ENCODE results near the gene VAT1L.

Gene VAT1L

GRCh38 chr16:77858060-77858459, 69.7 kb downstream of the VAT1L start:
- DNase-seq (no peak), ATAC-seq (ENCODE audit: insufficient read depth, low read depth) (no peak)
- Histone ChIP-seq H3K9ac (ENCODE audit: low read depth, low read length) (no peak overlapping the region), H3K27ac (ENCODE audit: low read length) (no peak overlapping the region), H2AFZ (ENCODE audit: low read depth, low read length) (no peak overlapping the region), H3K79me2 (ENCODE audit: insufficient read depth, low read length) (no peaks in the 10 kb centered on the region), H3K27me3 (ENCODE audit: insufficient read depth, low read length, poor library complexity) (peaks cover 6% of the 10 kb centered on the region), H3K4me3 (ENCODE audit: low read depth in 1 of 2, low read length in 2 of 2) (no peak overlapping the region), H3K4me1 (ENCODE audit: insufficient read depth, low read length) (no peaks in the 10 kb centered on the region), H3K9me3 (ENCODE audit: insufficient read depth, low read length, severe bottlenecking) (no peaks in the 10 kb centered on the region), H3K4me2 (ENCODE audit: insufficient read depth, low read length) (no peak overlapping the region), H3K36me3 (ENCODE audit: insufficient read depth, low read length) (no peaks in the 10 kb centered on the region), H4K20me1 (ENCODE audit: insufficient read depth, low read length) (0 out of 2 replicates have a peak, but pooled peaks cover 2% of the 10 kb centered on the region)
- TF ChIP-seq CTCF (IDR thresholded peaks at IDR 0.05; ENCODE audit: borderline replicate concordance, extremely low read depth, low read length, poor library complexity, severe bottlenecking), result no peak
- no peak for TF ChIP-seq EZH2 (IDR thresholded peaks at IDR 0.05; ENCODE audit: borderline replicate concordance, low read depth, low read length, severe bottlenecking)

GRCh38 chr16:77859493-77860232, 71.3 kb downstream of the VAT1L start:
- Histone ChIP-seq H3K4me2 (ENCODE audit: insufficient read depth, low read length) (no peak overlapping the region), H3K4me1 (ENCODE audit: insufficient read depth, low read length) (no peaks in the 10 kb centered on the region), H3K79me2 (ENCODE audit: insufficient read depth, low read length) (no peaks in the 10 kb centered on the region), H3K9me3 (ENCODE audit: insufficient read depth, low read length, severe bottlenecking) (no peaks in the 10 kb centered on the region), H2AFZ (ENCODE audit: low read depth, low read length) (no peak overlapping the region), H3K4me3 (ENCODE audit: low read depth in 1 of 2, low read length in 2 of 2) (no peak overlapping the region), H3K9ac (ENCODE audit: low read depth, low read length) (no peak overlapping the region), H3K27me3 (ENCODE audit: insufficient read depth, low read length, poor library complexity) (peaks cover 6% of the 10 kb centered on the region), H4K20me1 (ENCODE audit: insufficient read depth, low read length) (0 out of 2 replicates have a peak, but pooled peaks cover 2% of the 10 kb centered on the region), H3K27ac (ENCODE audit: low read length) (no peak overlapping the region), H3K36me3 (ENCODE audit: insufficient read depth, low read length) (no peaks in the 10 kb centered on the region)
- no peak for TF ChIP-seq CTCF (IDR thresholded peaks at IDR 0.05; ENCODE audit: borderline replicate concordance, extremely low read depth, low read length, poor library complexity, severe bottlenecking)
- TF ChIP-seq EZH2 (IDR thresholded peaks at IDR 0.05; ENCODE audit: borderline replicate concordance, low read depth, low read length, severe bottlenecking), result no peak
- ATAC-seq (ENCODE audit: insufficient read depth, low read depth) (no peak), DNase-seq (no peak)

GRCh38 chr16:77860953-77861352, 72.6 kb downstream of the VAT1L start:
- Histone ChIP-seq H3K27me3 (ENCODE audit: insufficient read depth, low read length, poor library complexity) (peaks cover 6% of the 10 kb centered on the region), H3K4me3 (ENCODE audit: low read depth in 1 of 2, low read length in 2 of 2) (no peak overlapping the region)
- DNase-seq, result no peak

More at GRCh38 chr16:77860953-77861352, 72.6 kb downstream of the VAT1L start:
- no peak overlapping the region for H3K27ac ChIP-seq (ENCODE audit: low read length)
- no peaks in the 10 kb centered on the region for H3K9me3 ChIP-seq (ENCODE audit: insufficient read depth, low read length, severe bottlenecking)
- TF ChIP-seq CTCF (IDR thresholded peaks at IDR 0.05; ENCODE audit: borderline replicate concordance, extremely low read depth, low read length, poor library complexity, severe bottlenecking), result no peak
- TF ChIP-seq EZH2 (IDR thresholded peaks at IDR 0.05; ENCODE audit: borderline replicate concordance, low read depth, low read length, severe bottlenecking), result no peak
- H3K36me3 ChIP-seq (ENCODE audit: insufficient read depth, low read length), result no peaks in the 10 kb centered on the region
- no peak overlapping the region for H2AFZ ChIP-seq (ENCODE audit: low read depth, low read length)
- no peak overlapping the region for H3K9ac ChIP-seq (ENCODE audit: low read depth, low read length)
- H3K4me2 ChIP-seq (ENCODE audit: insufficient read depth, low read length), result no peak overlapping the region
- 0 out of 2 replicates have a peak, but pooled peaks cover 2% of the 10 kb centered on the region for H4K20me1 ChIP-seq (ENCODE audit: insufficient read depth, low read length)
- no peak for ATAC-seq (ENCODE audit: insufficient read depth, low read depth)
- no peaks in the 10 kb centered on the region for H3K4me1 ChIP-seq (ENCODE audit: insufficient read depth, low read length)
- no peaks in the 10 kb centered on the region for H3K79me2 ChIP-seq (ENCODE audit: insufficient read depth, low read length)
